GM12873 (cell line): ENCODE results near the gene GTF2F1.

Source experiments
- CTCF ChIP-seq: IDR thresholded peaks from 2 replicates; pipeline ENCODE4 v1.5.1; 2012; ENCODE audit warnings: low read depth, mild to moderate bottlenecking, moderate library complexity, low read length, control low read depth; ENCODE audit not compliant: insufficient read depth; ENCODE audit errors: missing control alignments

Gene GTF2F1

GRCh38 chr19:6393074-6393982 is at the start of gene GTF2F1:
GTF2F1 (minus strand) TSS chr19:6393164; CDS start chr19:6392995, 169 bp downstream.
- TF ChIP-seq CTCF = peak; percentile 22

DNA sequence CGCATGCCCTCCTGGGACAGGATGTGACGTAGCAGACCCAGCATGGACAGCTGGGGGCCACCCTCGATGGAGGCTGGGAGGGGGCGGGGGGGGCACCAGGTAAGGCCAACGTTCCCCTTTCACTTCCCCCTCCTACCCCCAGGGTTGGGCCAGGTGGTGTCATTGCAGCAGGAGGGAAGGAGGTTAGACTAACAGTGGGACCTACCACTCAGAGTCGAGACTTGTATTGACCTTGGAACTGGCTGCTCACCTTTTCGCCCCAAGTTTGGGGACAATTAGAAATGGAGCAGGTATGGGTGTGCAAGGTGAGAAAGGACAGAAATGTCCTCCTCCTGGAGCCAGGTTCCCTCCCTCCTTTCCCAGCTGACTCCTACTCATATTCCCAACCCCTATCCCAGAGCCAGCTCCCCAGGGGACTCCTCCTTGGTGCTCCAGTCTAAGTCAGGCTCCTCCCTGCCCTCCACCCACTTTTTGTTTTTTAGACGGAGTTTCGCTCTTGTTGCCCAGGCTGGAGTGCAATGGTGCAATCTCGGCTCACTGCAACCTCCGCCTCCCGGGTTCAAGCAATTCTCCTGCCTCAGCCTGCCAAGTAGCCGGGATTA is 49.2 kb upstream of the GTF2F1 start:
- TF ChIP-seq CTCF = no peak

DNA sequence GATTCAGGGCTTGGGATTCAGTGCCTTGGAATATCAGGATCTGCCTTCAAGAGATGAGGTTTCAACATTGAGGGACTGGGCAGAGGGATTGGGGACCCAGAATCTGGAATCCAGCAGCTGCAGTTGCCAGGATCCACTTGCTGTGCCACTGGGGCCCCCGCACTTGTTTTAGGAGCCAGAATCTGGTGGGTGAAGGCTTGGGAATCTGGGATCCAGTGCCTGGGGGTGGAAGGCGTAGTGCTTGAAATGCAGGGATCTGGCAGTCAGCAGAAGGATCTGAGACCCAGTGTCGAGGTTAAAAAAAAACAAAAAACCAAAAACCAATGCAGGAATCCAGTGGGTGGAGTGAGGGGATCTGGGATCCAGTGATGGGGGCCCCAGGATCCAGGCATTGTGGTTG is 47.9 kb upstream of the GTF2F1 start:
- no peak for TF ChIP-seq CTCF

GRCh38 chr19:6439743-6440142 is 46.8 kb upstream of the GTF2F1 start:
- TF ChIP-seq CTCF = no peak

DNA sequence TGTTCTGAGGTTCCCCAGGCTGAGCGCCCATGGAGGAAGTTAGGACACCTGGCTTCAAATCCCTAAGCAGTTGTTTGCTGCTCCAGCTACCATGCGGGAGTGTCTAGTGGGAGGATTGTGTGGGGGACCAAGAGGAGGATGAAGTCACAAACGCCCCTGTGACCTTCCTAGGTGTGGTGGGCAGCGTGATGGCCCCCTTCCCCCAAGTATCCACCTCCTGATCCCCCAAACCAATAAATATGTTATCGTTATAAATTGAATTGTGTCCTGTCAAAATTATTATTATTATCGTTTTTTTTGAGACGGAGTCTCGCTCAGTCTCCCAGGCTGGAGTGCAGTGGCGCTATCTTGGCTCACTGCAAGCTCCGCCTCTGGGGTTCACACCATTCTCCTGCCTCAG is 40.7 kb upstream of the GTF2F1 start, which contains the start of gene SLC25A41:
Gene SLC25A41 (minus strand): TSS at position 101 of the 400 bp plus-strand sequence. CDS start 70 bp downstream, at position 31.
- no peak for TF ChIP-seq CTCF

DNA sequence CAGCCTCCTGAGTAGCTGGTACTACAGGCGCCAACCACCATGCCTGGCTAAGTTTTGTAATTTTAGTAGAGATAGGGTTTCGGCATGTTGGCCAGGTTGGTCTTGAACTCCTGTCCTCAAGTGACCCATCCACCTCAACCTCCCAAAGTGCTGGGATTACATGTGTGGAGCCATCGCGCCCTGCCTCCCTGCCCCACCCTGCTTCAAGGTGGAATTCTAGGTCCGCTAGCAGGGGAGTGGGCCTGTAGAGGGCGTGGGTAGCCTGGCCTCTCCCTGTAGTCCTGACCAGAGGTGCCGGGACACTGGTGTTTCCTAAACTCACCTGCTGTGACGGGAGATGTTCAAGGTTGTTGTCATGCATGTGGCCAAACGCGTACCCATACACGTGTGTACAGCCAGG is 40.2 kb upstream of the GTF2F1 start:
- no peak for TF ChIP-seq CTCF

- no peak for TF ChIP-seq CTCF
Measured at GRCh38 chr19:6431891-6432290, 38.9 kb upstream of the GTF2F1 start.
